Activated CD4-positive, alpha-beta T cell treated with anti-CD3 and anti-CD28 coated beads, Interleukin-2, amount 10 ng/mL, durations not matched to agents 7 days and 5 days (primary cell): ENCODE results near the gene CYP39A1. TPM values are rescaled to one million over a fixed set of nuclear protein-coding genes. Genes with fewer than 3 reads are reported as not detected.

Experiments used
- CTCF ChIA-PET: fragments of 350-600 bp; sonication (Branson Sonifier 250); formaldehyde crosslinking; loops from one replicate; lab custom pipeline; 2021; ENCODE audit warnings: antibody characterized with exemption; lab: Charles Lee
- POLR2A ChIA-PET: fragments of 350-600 bp; sonication (Branson Sonifier 250); formaldehyde crosslinking; loops from one replicate; lab custom pipeline; 2021; ENCODE audit warnings: antibody characterized with exemption; lab: Charles Lee
- DNase-seq: peaks from one replicate; pipeline ENCODE4 v3.0.0-alpha.2; 2020
- H3K27ac Mint-ChIP-seq: one replicate; pipeline ENCODE4 v1.8.0; 2021; ENCODE audit warnings: mild to moderate bottlenecking, moderate library complexity, mixed read lengths
- H3K27me3 Mint-ChIP-seq: one replicate; pipeline ENCODE4 v1.8.0; 2021; ENCODE audit warnings: mixed read lengths
- H3K36me3 Mint-ChIP-seq: one replicate; pipeline ENCODE4 v1.8.0; 2021; ENCODE audit warnings: low read depth, mixed read lengths
- H3K4me1 Mint-ChIP-seq: one replicate; pipeline ENCODE4 v1.8.0; 2021; ENCODE audit warnings: mixed read lengths
- H3K4me3 Mint-ChIP-seq: one replicate; pipeline ENCODE4 v1.8.0; 2021; ENCODE audit warnings: mild to moderate bottlenecking, moderate library complexity, mixed read lengths
- H3K9me3 Mint-ChIP-seq: one replicate; pipeline ENCODE4 v1.8.0; 2021; ENCODE audit warnings: mixed read lengths
- total RNA-seq, 2 experiments: library from RNA; stranded (reverse); gene quantifications; one replicate each; pipeline ENCODE4 v1.2.3, GENCODE V29; 2021

Gene CYP39A1
- total RNA-seq, 2 experiments from 2014 or later, result not detected

GRCh38 chr6:46517202-46517601 is 135.4 kb downstream of the CYP39A1 start:
- Mint-ChIP-seq H3K4me1 (no peaks in the 10 kb centered on the region), H3K27ac (no peak overlapping the region), H3K4me3 (no peak overlapping the region), H3K27me3 (peaks cover 8% of the 10 kb centered on the region), H3K9me3 (no peaks in the 10 kb centered on the region), H3K36me3 (no peaks in the 10 kb centered on the region)
- CTCF ChIA-PET, result no interaction called here
- POLR2A ChIA-PET, result no interaction called here
- no peak for DNase-seq

- Mint-ChIP-seq H3K27ac (no peak overlapping the region), H3K9me3 (no peaks in the 10 kb centered on the region), H3K4me3 (no peak overlapping the region), H3K36me3 (no peaks in the 10 kb centered on the region), H3K4me1 (no peaks in the 10 kb centered on the region), H3K27me3 (peaks cover 12% of the 10 kb centered on the region)
- CTCF ChIA-PET, result interaction anchor here (0.6 kb wide), 2 partner anchors 9 to 54 kb away, joined by 3 to 5 read pairs; no protein-coding TSS in a partner anchor
- DNase-seq, result no peak
- POLR2A ChIA-PET, result no interaction called here
Measured at GRCh38 chr6:46513533-46513932, 139.1 kb downstream of the CYP39A1 start.

DNA sequence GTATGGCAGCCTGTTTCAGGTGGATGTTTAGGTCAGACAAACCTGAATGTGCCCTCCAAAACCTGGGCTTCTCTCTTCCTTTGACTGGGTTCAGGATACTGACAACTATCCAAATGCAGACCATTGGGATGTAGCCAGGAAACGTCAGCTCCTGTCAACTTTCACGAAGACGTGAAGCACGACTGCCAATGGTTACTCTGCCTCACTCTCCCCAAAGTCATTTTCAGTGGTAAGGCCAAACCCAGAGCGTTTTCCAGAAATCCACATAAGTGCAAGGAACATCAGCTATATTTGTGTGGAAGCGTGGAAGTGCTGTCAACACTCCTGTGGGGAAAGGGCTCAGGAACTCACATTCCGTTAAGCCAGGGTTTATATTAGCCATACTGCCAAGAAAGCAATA is 141.3 kb downstream of the CYP39A1 start:
- Mint-ChIP-seq H3K4me1 (no peaks in the 10 kb centered on the region), H3K9me3 (no peaks in the 10 kb centered on the region), H3K36me3 (no peaks in the 10 kb centered on the region), H3K4me3 (no peak overlapping the region), H3K27me3 (peaks cover 5% of the 10 kb centered on the region), H3K27ac (no peak overlapping the region)
- ChIA-PET POLR2A (no interaction called here), CTCF (no interaction called here)
- DNase-seq, result no peak

- H3K27ac Mint-ChIP-seq, result no peak overlapping the region
- DNase-seq, result no peak
- POLR2A ChIA-PET, result no interaction called here
- CTCF ChIA-PET, result no interaction called here
- no peaks in the 10 kb centered on the region for H3K36me3 Mint-ChIP-seq
- H3K4me3 Mint-ChIP-seq, result no peak overlapping the region
- no peaks in the 10 kb centered on the region for H3K4me1 Mint-ChIP-seq
- no peaks in the 10 kb centered on the region for H3K9me3 Mint-ChIP-seq
- peaks cover 4% of the 10 kb centered on the region for H3K27me3 Mint-ChIP-seq
Measured at GRCh38 chr6:46510651-46511050, 142.0 kb downstream of the CYP39A1 start.

DNA sequence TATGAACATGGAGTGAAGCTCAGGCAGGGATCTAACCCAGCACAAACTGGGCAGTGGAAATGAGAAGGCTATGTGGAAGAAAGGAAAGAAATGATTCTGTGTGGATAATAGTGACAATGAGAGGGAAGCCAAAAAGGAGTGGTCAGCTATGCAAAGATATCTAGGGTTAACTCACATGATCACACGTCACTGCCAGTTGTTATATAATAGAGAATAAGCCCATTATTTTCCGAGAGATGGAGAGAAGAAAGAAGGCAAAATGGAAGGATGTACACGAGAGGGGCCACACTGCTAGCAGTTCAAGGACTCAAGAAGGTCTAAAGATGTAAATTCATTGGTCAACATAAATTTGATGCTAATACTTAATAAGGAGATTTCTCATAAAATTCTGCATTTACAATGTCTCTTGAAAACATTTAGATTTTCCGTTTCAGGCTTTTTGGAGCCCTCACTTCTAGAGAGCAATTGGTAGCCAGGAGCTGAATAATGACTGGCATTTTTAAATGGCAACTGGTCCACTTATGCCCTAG is 142.6 kb downstream of the CYP39A1 start:
- Mint-ChIP-seq H3K27me3 (peaks cover 3% of the 10 kb centered on the region), H3K4me1 (no peaks in the 10 kb centered on the region), H3K36me3 (no peaks in the 10 kb centered on the region), H3K4me3 (no peak overlapping the region), H3K27ac (no peak overlapping the region), H3K9me3 (no peaks in the 10 kb centered on the region)
- DNase-seq, result no peak
- POLR2A ChIA-PET, result no interaction called here
- CTCF ChIA-PET, result no interaction called here

DNA sequence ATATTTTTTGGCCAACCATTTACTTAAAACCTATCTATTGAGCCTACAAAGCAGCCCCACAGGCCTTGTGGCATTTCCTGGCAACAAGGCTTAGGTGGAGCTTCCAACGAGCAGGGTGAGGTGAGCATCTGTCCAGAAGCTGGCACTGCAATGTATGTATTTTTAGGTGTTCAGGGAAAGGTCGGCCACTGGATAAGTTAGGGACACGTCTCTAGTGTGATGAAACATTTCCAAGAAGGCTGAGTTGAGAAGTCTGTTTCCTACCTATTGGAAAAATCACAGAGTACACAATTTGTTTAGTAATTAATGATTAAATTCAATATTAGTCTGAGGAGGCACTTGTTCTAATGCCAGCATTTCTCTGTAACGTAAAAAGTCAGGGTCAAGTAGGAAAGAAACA is 143.6 kb downstream of the CYP39A1 start:
- H3K4me1 Mint-ChIP-seq, result no peaks in the 10 kb centered on the region
- no peak overlapping the region for H3K4me3 Mint-ChIP-seq
- H3K27me3 Mint-ChIP-seq, result peaks cover 3% of the 10 kb centered on the region
- no peaks in the 10 kb centered on the region for H3K9me3 Mint-ChIP-seq
- no peak for DNase-seq
- ChIA-PET POLR2A (no interaction called here), CTCF (interaction anchor here (1.2 kb wide), 1 partner anchor 42 kb away, joined by 3 read pairs; no protein-coding TSS in a partner anchor)
- H3K36me3 Mint-ChIP-seq, result no peaks in the 10 kb centered on the region
- no peak overlapping the region for H3K27ac Mint-ChIP-seq

GRCh38 chr6:46507426-46507825 is 145.2 kb downstream of the CYP39A1 start:
- Mint-ChIP-seq H3K27me3 (peaks cover 3% of the 10 kb centered on the region), H3K27ac (no peak overlapping the region), H3K4me3 (no peak overlapping the region), H3K9me3 (no peaks in the 10 kb centered on the region), H3K36me3 (no peaks in the 10 kb centered on the region), H3K4me1 (no peaks in the 10 kb centered on the region)
- no peak for DNase-seq
- ChIA-PET POLR2A (no interaction called here), CTCF (no interaction called here)

DNA sequence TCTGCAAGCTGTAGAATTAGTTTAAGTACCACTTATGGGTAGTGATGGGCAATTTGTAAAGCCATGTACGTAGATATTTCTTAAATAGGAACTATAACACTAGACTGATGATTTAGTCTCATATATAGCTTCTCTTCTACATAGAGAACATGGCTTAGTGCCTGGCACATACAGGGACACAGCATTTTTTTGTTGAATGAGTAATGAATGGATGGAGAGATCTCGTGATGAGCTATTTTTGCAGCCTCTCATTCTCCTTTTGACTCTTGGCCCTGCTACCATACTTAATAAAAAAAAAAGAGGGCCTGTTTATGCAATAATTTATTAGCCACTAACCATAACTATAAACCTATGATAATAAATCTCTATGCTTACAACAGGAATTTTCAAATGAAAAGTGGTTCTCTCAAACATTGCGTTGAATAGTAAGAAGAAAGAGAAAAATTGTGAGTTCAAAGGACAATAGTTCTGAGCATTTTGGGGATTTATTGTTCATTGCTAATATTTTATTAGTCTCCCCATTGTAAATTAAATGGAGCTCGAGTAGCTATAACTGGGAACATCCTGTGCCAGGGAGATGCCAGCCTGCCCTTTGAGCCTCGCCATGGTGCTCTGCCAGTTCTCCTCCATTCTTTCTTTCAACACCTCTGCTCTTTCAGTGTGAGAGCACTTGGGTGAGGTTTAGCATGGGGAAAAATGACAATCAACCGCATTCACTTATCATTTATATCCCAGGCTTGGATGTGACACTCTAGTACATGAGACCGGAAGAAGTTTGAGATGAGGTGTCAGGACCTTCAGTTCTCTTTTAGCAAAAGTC is 146.7 kb downstream of the CYP39A1 start:
- POLR2A ChIA-PET, result no interaction called here

DNA sequence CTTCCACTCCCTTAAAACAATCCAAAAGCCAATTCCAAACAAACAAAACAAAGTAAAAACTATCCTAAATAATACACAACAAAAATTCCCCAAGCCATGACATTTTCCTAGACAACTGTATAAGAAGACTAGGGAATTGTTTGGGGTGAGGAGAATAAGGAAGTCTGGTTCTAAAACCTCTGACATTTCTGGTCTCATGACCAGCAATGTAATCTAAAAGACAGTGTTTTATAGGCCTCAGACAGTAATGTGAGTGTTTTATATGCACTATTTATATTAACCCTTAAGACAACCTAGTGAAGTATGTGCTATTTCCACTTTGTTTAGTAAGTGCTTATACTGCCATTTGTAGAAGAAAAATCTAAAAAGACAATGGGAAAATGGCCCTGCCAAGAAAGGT is 148.4 kb downstream of the CYP39A1 start:
- Mint-ChIP-seq H3K9me3 (no peaks in the 10 kb centered on the region), H3K4me3 (no peak overlapping the region), H3K36me3 (no peaks in the 10 kb centered on the region), H3K27ac (no peak overlapping the region), H3K4me1 (no peaks in the 10 kb centered on the region), H3K27me3 (peaks cover 10% of the 10 kb centered on the region)
- ChIA-PET CTCF (interaction anchor here (1.0 kb wide), 1 partner anchor 9 kb away, joined by 3 read pairs; no protein-coding TSS in a partner anchor), POLR2A (no interaction called here)
- no peak for DNase-seq

More for the DNA sequence above, 146.7 kb downstream of the CYP39A1 start:
- CTCF ChIA-PET, result no interaction called here
- no peak overlapping the region for H3K27ac Mint-ChIP-seq
- no peaks in the 10 kb centered on the region for H3K4me1 Mint-ChIP-seq
- no peak for DNase-seq
- peaks cover 3% of the 10 kb centered on the region for H3K27me3 Mint-ChIP-seq
- H3K4me3 Mint-ChIP-seq, result no peak overlapping the region
- no peaks in the 10 kb centered on the region for H3K36me3 Mint-ChIP-seq
- no peaks in the 10 kb centered on the region for H3K9me3 Mint-ChIP-seq

DNA sequence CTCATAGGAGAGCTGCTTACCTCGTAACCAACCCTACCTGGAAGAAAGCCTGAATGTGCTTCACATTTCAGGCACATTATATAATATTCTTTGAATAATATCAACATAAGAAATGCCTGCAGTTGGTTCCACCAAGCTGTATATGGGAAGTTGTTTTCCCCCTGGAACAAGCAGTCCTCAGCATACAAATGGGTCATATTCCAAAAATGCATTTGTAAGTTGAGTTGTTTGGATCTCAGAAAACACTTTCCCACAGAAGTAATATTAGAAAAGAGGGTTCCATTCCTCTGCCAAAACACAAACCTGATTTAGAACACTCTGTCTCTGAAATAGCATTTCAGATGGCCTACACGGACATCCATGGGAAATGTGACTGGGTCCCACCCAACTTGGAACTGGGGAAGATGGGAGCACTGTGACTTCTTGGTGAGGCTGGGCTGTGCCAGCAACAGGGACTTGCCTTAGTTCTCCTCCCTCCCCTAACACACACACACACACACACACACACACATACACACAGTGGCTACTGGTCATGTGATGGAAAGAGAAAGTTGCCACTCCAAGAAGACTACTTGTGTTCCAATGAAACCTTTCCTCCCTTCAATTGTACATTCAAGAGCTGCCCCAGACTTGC is 150.0 kb downstream of the CYP39A1 start:
- H3K36me3 Mint-ChIP-seq, result no peaks in the 10 kb centered on the region
- no peak overlapping the region for H3K4me3 Mint-ChIP-seq
- DNase-seq, result no peak
- H3K9me3 Mint-ChIP-seq, result no peaks in the 10 kb centered on the region
- no peaks in the 10 kb centered on the region for H3K4me1 Mint-ChIP-seq
- ChIA-PET POLR2A (no interaction called here), CTCF (no interaction called here)
- H3K27ac Mint-ChIP-seq, result no peak overlapping the region
- peaks cover 10% of the 10 kb centered on the region for H3K27me3 Mint-ChIP-seq

GRCh38 chr6:46501136-46502089 is 151.2 kb downstream of the CYP39A1 start:
- Mint-ChIP-seq H3K27me3 (peaks cover 11% of the 10 kb centered on the region), H3K36me3 (no peaks in the 10 kb centered on the region), H3K4me1 (no peaks in the 10 kb centered on the region), H3K4me3 (no peak overlapping the region), H3K27ac (no peak overlapping the region), H3K9me3 (no peaks in the 10 kb centered on the region)
- DNase-seq, result no peak
- ChIA-PET CTCF (no interaction called here), POLR2A (no interaction called here)

- no peak overlapping the region for H3K27ac Mint-ChIP-seq
- no peak overlapping the region for H3K4me3 Mint-ChIP-seq
- ChIA-PET CTCF (no interaction called here), POLR2A (no interaction called here)
- no peaks in the 10 kb centered on the region for H3K36me3 Mint-ChIP-seq
- DNase-seq, result no peak
- H3K27me3 Mint-ChIP-seq, result peaks cover 14% of the 10 kb centered on the region
- H3K9me3 Mint-ChIP-seq, result no peaks in the 10 kb centered on the region
- no peaks in the 10 kb centered on the region for H3K4me1 Mint-ChIP-seq
Measured at GRCh38 chr6:46500382-46500781, 152.2 kb downstream of the CYP39A1 start.
